RKO (cell line): ENCODE measurements around the gene PDLIM3.
A peak's percentile ranks its signal among the peaks of the same experiment; 100 is the strongest.
"Not testable (repeated sequence)": the region's sequence is repeated elsewhere in the genome, so short reads cannot be mapped to it uniquely, and the experiment has no call there.

Experiments
- DNase-seq: peaks from one replicate; pipeline ENCODE4 v3.0.0-alpha.2; 2016; ENCODE audit warnings: low spot score

PDLIM3 gene

DNA sequence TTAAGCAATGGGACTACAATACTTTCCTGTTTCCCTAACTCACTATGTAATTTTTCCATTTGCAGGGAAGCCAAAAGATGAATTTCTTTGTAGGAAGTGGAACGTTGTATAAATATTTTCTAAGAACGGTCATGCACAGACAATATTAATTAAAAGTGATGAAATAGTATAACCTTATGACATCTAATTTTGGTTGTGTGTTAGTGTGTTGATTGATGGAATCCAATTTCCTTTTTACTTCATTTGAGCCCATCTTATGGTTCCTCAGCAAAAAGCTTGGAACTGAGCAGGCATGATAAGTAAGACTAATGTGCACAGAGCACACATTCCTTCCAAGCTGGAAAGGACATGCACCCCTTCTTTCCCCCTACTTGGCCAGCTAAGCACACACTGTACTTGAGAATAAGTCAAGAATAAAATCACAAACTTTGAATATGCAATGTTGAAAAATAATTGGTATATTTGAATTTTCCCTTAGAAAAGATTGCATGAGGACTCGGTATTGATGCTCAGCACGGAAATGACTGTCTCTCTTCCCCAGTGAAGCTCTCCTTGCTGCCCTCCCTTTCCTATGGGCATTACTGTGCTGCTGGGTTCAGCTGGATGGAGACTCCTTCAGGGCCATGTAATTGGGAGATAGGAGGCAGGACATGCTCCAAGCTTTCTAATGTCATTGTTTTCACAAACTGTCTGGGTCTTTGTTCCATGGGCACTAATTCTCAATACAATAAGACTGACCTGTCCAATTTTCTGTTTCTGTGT lies 19.2 kb upstream of the PDLIM3 start:
- DNase-seq = no peak

DNA sequence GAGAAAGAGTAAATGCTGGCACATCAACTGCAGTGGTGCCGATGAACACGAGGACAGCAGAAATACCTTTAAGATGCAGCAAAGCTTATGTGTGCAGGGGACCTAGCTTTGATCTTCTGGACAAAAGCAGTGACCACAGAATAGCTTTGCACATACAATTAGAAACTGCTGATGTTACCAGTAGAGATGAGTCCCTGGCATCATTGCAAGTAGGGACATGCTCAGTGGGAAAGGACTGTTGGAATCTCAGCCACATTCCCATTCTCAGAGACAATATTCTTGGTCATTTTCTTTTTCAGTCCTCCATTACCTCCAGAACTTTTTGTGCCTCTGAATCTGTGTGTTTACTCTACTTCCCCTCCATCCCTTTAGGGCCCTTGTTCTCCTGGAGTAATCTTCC lies 16.9 kb upstream of the PDLIM3 start:
- DNase-seq = no peak

DNA sequence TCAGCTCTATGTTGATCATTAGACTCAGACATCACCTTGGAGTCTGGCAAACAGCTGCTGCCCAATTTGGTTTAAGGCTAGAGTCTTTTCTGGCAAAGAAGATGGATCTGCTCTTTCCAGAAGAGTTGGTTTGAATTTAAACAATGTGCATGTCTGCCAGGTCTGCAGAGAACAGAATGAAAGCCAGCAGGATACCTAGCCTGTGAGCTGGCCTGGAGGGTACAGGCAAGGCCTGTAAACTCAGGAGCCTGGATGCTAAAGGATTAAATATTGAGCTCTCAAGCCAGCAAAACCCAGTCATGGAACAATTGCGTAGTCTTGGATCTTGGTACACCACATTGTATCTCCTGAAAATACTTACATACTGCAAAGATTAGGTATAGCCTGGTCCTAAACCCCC lies 15.6 kb upstream of the PDLIM3 start:
- no peak for DNase-seq

DNA sequence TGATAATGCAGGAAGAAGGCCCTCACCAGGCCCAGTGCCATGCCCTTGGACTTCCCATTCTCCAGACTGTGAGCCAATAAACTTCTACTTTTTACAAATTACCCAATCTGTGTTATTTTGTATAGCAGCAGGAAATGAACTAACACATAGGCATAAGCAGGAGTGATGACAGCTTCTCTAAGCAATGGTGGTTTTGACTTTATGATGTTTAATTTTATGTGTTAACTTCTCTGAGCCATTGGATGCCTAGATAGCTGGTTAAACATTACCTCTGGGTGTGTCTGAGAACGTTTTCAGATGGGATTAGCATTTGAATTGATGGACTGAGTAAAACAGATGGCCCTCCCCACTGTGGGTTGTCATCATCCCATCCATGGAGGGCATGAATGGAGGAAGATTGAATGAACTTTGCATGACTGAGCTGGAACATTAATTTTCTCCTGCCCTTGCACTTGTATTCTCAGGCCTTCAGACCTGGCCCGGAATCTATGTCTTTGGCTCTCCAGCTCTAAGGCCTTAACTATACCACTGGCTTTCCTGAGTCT lies 13.9 kb upstream of the PDLIM3 start:
- DNase-seq = no peak

DNA sequence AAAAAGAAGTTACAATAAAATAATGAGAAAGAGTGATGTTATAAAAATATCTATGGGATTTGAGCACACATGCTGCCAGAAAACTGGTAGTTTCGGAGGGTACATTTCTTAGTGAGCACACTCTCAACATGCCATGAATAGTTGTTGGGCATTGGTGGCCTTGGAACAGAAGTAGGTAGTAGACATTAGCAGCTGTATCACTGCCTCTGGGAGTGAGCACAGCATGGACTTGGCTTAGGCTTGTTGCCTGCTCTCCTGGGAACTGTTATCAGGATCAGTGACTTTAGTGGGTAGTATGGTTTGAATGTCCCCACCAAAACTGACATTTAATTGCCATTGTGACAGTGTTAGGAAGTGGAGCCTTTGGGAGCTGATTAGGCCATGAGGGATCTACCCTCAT lies 13.3 kb upstream of the PDLIM3 start:
- DNase-seq = no peak

DNA sequence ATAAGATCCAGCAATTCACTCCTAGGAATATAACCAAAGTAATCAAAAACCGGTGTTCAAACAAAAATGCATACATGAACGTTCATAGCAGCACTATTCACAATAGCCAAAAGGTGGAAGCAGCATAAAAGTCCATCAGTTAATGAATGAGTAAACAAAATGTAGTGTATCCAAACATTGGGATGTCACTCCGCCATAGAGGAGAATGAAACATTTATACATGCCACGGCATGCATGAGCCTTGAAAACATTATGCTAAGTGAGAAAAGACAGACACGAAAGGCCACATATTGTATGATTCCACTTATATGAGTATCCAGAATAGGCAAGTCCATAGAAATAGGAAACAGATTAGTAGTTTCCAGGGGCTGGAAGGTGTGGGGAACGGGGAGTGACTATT lies 11.0 kb upstream of the PDLIM3 start:
- no peak for DNase-seq

DNA sequence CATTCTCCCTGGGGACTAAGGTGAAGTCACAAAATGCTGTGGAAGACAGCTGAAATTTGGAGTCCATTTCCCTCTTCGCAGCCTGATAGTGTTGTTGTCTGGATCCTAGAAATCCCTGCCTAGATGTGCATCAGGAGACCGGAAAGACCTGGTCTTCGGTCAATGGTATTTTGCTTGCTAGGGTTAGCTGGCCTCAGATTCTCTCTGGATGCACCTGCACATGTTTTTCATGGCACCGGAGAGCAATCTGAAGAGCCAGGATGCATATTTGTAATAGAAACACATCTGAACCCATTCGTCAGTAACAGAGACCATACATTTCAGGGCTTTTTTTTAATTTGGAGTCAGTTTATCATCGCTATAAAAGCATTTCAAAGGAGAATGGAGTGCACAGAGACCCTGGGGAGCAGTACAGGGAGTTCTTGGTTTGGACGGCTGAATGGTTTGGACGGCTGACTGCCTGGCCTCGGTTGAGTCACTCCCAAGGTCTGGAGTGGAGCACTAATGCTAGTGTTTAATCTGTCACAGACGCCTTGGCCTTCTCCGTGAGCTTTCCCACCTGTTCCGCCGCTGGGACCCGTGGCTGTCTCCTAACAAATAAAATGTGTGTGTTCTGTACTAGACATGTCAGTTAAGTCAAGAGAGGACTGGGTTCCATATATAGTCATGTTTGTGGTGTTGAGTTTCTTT lies 7.5 kb upstream of the PDLIM3 start:
- DNase-seq = no peak

DNA sequence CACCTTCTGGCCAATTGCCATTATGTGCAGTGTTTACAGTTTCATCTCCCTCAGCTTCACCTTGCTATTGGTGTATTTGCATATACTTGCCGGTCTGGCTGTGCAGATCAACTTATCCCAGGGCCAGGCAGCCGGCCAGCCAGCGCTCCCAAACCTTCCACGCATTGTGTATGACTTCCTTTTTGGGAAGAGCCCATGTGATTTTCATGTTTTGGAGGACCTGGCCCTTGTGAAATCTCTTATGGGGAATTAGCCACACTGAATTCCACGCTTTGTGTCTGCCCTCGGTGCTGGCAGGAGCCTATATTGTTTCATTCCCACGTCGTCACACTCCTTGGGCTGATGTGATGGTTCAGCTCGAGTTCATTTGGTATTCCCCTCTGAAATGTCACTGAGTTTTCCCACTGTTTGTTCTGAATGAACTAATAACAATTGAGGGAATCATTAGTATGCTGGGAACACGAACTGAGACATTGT lies 6.0 kb upstream of the PDLIM3 start:
- DNase-seq = no peak

DNA sequence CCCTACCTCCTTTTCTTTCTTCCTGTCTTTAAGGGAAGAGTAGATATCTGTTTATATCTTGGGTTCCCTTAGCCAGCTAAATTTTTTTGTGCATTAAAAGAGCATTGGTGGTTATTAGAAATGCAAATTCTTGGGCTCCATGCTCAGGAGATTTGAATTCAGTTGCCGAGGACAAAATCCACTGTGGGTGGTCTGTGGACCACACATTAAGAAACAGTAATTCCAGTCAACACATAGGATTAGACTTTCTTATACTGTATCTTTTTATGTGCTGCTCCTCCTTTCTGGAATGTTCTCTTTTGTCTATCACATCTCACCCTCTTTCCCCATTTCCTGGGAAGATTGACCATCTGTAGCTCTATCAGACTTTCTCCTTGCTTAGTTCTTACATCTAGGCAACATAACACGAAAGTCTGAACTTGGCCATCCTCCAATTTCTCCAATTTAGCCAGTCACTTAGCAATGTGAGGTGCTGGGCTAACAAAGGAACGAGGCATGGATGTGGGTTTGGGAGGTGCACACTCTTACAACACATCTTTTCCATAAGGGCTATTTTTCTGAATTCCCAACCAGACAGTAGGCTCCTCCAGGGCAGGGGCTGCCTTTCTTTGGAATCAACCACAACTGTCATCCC lies 5.3 kb upstream of the PDLIM3 start:
- DNase-seq = no peak

DNA sequence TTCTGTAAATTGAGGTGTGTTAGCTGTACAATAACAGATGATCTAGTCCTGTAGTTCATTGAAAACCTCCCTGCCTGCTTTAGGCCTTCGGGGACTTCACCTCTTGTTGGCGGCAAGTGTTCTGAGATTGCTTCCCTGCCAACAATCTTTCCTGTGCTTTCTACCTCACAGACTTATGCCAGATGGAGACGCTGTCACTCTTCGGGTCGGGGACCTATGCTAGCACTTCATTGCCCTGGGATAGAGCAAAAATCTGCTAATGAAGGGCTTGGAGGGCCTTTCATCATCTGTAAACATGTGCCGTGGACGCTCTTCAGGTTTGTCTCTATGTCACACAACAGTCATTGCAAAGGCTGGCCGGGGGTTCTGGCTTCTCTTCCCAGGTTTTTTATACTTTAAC lies 4.7 kb upstream of the PDLIM3 start:
- DNase-seq = no peak

DNA sequence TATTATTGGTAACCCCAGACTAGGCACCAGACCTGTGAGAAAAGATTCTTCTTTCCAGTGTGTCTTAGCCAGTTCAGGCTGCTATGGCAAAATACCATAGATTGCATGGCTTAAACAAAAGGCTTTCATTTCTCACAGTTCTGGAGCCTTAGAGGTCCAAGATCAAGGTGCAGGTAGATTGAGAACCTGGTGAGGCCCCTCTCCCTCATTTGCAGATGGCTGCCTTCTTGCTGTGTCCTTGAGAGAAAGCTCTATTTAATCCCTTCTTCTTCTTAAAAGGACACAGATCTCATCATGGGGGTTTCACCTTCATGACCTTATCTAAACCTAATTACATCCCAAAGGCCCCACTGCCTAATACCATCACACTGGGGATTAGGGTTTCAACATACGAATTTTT lies 3.5 kb upstream of the PDLIM3 start:
- DNase-seq = no peak

DNA sequence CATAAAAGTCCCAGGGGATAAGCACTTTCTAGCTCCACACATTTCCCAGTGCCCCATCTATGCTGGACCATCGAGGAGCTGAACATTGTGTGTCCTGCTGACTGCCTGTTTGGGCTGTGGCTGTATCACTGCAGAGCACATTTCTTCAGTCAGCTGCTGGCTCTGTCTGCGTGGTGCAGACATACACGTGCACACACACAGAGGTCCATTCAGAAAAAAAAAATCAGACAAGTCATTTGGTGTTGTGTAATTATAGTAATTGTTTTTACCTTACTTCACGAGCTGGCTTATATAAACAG lies 1.1 kb upstream of the PDLIM3 start:
- no peak for DNase-seq

DNA sequence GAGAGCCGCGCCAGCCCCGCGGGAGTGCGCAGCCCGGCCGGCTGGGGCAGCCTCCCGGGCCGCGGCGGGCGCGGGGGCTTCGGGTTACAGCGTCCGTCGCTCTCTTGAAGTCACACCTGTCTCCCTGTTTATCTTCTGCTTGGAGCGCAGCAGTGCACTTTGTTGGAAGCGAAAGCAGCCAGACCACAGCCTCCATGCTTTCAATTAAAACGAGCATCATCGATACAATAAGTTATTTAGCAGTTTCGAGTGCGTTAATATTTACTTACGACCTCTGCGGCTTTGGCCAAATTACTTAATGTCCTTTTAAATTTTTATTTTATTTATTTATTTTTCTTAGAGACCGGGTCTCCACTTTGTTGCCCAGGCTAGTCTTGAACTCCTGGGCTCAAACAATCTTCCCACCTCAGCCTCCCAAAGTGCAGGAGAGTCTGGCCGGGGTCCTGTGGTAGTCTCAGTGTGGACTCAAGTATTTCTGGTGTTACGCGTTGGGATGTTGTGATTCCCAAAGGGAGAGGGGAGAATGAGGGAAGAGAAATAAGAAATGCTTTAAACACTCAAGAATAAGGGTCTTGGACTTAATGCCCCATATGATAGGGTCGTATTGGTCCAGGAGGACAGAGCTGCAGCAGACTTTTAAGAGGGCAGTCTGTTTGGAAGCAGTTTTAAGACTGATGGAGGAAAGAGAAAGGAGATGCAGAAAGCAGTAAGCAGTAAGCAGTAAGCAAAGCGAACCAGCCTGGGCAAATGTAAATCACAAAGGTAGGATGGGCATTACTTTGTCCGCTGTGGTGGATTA lies 504 bp upstream of the PDLIM3 start:
- DNase-seq = no peak

DNA sequence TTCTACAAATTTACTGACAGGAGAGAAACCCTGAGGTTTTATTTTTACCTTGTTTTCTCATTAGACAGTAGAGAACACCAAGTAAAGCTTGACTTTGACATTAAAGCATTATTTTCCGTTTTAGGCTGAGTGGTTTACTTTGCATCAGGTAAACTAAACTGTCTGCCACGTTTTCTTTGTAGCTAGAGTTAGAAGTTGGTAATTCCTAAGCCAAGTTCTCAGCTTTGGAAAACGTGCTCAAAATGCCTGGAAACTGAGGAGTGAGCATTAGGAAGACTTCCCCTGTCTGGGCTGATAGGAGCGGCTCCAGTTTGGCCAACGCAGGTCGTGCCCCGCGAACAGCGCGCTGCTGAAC lies 819 bp downstream of the PDLIM3 start:
- no peak for DNase-seq

DNA sequence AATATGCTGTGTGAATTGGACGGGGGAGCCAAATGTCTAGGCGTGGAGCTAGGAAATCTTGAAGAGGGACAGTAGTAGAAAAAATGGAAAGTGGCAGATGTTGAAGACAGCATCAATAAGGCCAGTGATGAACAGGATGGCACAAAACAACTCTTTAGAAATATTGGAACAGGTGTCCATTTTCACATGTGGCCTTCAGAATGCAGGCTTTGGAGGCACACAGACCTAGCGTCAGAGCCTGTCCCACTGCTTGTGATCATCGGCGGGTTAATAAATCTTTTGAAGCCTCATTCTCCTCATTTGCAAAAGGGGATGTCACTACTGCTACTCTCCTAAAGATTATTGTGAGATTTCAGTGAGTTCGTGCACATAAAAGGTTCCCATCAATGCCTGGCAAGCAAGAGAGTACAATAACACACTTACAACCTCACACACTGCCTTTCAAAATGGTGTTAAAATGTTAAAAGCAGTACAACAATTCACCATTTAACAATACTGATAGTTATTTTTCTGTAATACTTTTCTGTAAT lies 2.4 kb downstream of the PDLIM3 start:
- DNase-seq = no peak

DNA sequence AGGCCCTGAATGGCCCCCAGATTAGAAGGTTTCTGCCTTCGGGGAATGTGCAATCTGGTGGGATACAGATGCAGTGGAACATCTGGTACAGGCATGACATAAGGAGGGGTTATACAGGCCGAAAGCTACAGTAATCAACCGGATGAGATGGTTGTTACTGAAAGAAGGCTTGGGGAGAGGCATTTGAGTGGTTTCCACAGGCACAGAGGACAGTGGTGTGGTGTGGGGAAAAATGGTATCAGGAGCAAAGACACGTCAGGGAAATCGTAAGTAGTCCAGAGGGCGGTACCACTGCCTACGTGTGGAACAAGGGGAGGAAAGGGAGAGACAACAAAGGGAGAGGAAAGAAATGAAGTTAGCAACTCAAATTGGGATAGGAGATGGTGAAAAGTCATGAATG lies 3.0 kb downstream of the PDLIM3 start:
- no peak for DNase-seq

DNA sequence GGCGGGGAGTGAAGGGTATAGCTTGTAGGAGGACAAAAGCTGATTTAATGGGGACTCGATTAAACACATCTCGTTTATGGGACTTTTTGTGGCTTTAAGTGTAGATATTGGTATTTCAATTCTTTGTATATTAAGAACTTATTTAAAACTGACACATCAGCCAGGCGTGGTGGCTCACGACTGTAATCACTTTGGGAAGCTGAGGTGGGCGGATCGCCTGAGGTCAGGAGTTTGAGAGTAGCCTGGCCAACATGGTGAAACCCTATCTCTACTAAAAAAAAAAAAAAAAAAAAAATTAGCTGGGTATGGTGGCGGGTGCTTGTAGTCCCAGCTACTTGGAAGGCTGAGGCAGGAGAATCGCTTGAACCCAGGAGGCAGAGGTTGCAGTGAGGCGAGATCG lies 3.7 kb downstream of the PDLIM3 start:
- DNase-seq = not testable (repeated sequence)

DNA sequence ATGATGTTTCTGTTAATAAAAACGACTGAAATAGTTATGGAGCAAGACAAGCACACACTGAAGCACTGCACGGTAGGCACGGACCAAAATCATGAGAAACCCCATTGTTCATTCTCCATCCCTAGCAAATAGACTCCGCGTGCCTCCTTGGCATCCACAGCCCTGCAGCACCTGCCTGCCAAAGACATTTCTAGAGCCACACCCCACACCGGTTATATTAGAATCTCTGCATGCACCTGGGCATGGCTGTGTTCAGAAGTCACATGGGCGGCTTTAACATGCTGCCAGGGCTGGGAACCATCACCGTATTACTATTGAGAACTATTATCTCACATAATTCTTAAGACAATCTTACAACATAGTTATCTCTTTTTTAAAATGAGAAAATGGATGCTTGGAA lies 5.9 kb downstream of the PDLIM3 start:
- DNase-seq = no peak

DNA sequence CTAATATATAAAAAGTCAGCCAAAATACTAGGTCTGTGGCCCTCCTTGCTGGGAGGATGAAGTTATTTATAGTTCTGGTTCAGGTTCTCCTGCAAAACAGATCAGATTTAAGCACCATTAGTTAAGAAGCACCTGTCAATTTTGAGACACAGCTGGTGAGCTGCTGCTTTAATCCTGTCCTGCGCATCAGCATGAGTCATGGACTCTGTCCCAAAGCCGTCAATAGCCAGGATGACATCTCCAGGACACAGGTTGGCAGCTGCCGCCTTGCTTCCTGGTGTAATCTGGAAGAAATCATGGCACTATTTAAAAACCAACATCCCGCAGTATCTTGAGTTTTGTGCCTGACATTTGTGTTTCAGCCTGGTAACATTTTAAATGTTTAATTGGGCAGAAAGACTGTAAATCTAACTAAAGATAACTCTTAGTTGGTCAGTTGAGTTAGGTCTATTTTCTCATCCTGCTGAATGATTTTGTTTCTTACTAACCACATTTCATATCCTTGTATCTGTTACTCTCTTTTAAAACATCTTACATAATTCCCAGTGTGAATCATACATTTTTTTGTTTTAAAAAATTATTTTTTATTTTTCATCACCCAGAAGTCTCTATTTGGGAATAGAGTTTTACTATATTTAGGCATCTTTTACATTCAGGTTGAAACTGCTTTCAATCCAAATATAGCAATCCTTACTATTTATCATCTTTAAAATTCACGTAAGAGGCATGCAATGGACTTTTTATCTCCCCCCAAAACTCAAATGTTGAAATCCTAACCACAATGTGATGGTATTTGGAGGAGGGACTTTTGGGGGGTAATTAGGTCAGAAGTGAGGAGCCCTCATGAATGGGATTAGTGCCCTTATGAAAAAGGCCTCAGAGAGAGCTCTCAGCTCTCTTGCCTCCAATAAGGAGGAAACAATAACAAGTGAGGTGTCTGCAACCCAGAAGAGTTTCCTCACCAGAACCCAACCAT lies 10.1 kb downstream of the PDLIM3 start:
- DNase-seq = peak; percentile 24

DNA sequence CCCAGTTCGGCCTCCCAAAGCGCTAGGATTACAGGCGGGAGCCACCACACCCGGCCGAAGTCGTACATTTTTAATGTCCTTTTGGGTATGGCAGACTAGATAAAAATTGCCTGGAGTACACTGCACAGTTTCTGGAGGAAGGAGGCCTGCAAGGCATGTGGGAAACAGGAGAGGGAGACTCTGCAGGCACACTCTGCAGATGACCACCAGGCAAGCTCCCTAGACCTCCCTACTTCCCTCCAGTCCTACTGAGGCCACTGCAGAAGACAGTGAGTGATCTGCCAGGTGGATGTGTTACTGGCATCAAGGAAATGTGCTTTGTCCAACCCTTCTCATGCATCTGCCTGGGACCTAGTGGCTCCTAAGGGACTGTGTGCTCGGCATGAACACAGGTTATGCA lies 11.4 kb downstream of the PDLIM3 start:
- no peak for DNase-seq

DNA sequence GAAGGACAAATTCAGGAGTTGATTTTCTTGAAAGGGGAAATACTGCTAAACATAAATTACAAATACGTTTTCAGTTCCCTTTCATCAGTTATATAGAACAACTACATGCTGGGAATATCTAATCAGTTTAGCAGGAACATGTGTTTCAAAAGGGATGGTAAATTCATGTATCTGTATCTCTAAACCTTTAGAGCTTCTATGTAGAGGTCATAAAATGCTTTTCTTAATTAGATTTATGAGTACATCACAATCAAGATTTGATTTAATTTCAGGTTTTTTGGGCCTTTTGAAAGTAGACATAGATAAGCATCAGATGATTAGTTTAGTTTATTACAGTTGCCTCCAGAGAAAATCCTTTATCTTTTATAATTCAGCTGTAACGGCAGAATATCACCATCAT lies 12.9 kb downstream of the PDLIM3 start:
- DNase-seq = no peak
